A673 (cell line): Measurements from ENCODE around the gene OS9.
"Not testable (repeated sequence)": the region's sequence is repeated elsewhere in the genome, so short reads cannot be mapped to it uniquely, and the experiment has no call there.

Source experiments
- CTCF ChIP-seq: fragments of 300-800, 200-600 bp; sonication (generic); conservative IDR thresholded peaks from 2 replicates; pipeline ENCODE4 v1.5.1; 2017; ENCODE audit warnings: low read depth, mild to moderate bottlenecking, antibody characterized with exemption, low read length, moderate library complexity, mixed read lengths
- EZH2 ChIP-seq: fragments of 200-600 bp; sonication (generic); IDR thresholded peaks from 2 replicates; pipeline ENCODE4 v1.6.1; 2017; ENCODE audit warnings: borderline replicate concordance, low read depth, mild to moderate bottlenecking, mixed read lengths, antibody characterized with exemption, low read length; ENCODE audit not compliant: poor library complexity, severe bottlenecking

GRCh38 chr12:57646659-57647049 lies 47.3 kb upstream of the OS9 start:
- TF ChIP-seq CTCF, EZH2: not testable (repeated sequence)
